ENCODE measurements around the gene CHKA. TPM values are rescaled to one million over a fixed set of nuclear protein-coding genes. Genes with fewer than 3 reads are reported as not detected.

The CHKA gene
- total RNA-seq, 1 donor = 23.1 TPM

DNA sequence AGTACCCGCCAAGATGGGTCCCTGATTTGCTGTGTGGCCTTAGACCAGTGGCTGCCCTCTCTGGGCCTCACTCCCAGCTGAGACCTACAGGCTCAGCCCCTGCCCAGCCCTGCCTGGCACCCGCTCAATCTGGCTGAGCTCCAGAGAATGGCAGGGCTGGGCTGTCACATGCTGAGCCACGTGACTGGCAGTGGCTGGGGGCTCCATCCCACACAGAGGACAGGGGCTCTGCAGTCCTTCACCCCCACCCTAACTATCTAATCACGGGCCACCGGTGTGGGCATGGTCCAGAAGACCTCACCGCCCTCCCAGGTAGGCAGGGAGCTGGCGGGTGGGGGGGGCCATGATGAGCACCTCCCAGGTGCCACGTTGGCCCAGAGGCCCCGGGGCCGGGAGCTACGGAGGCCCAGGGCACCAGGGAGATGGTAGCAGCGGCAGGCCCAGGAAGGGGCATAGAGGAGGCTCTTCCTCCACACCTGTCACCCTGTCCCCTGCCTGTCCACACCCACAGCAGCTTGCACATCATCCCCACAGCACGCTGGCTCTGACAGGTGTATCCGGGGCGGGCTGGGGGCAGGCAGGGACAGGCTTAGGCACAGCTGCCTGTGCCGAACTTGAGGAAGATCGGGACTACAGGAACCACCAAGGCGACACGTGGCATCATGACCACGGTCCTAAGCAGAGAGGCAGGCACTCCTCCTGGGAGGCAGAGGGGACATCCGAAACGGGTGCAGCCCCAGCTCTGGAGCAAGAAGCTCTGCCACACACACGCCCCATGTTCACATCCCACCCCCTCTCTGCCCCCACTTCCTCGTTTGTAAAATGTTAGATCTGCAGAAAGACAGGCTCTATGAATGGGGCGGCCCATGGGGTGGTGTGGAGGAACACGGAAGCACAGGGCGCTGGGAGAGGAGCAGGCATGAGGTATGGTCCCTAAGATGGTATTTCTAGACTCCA, 112.5 kb downstream of the CHKA start:
- Histone ChIP-seq H3K4me1 (ENCODE audit: insufficient read depth, low read length) (peaks cover 82% of the 10 kb centered on the region), H3K27me3 (ENCODE audit: insufficient read depth, low read length) (no peaks in the 10 kb centered on the region), H3K9me3 (ENCODE audit: low read depth, low read length) (no peaks in the 10 kb centered on the region), H3K4me3 (ENCODE audit: low read length) (no peak overlapping the region)

DNA sequence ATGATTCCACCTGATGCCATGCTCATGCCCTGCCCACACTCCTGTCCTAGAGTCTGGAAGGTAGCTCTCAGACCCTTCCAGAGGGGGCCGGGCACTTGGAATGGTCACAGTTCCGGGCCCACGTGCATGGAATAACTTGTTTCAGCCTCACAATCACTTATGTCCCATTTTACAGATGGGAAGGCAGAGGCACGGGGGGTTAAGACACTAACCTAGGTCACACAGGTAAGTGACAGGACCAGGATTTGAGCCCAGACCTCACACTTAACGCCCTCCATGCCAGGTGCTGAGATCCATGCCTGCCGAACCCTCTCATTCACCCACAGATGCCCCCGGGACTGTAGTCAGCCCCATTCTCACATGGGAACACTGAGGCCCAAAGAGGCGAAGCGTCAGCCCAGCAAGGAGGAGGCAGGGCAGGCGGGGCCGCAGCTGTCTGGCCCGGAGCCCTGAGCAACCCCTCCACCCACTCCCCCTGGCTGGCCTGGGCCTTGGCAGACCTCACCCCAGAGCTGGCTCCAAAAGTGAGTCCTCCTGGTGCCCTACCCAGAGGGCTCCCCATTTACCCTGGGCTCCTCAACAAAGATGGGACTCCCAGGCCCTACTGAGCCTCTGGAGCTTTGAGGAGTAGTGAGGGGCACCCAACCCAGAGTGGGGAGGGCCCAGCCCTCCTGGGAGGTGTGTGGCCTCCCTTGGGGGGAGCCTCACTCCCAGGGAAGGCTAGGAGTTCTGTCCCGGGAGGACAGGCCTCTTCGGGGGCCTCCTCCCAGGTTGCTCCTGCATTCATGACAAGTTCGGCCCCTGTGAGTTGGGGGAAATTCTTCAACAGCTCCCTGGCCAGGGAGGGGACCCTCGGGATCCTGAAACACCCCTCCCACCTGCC, 113.4 kb downstream of the CHKA start:
- Histone ChIP-seq H3K27me3 (ENCODE audit: insufficient read depth, low read length) (no peaks in the 10 kb centered on the region), H3K4me3 (ENCODE audit: low read length) (no peak overlapping the region), H3K4me1 (ENCODE audit: insufficient read depth, low read length) (peaks cover 75% of the 10 kb centered on the region), H3K9me3 (ENCODE audit: low read depth, low read length) (no peaks in the 10 kb centered on the region)

DNA sequence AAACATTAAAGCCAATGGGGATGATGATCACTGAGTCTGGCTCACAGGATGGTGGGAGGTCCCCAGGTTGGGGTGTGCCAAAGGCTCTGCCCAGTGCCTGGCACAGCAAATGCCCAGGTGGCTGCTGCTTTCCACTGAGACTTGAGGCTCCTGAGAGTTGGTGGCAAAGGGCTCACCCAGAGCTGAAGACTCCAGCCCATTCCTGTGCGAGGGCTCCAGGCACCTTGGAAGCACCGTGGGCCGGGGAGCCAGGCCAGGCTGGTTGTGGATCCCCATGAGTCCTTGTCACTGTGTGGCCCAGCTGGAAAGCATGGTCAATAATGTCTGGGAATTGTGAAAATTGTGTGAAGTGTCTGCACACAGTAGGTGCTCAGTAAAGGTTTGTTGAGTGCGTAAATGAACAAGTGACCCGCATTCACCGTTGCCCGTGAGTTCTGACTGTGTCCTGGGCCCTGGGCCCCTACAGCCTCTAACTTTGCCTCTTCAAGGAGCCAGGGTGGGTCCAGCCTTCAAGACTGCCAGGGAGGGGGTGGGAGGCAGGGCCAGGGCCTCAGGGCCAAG, 114.5 kb downstream of the CHKA start:
- Histone ChIP-seq H3K9me3 (ENCODE audit: low read depth, low read length) (no peaks in the 10 kb centered on the region), H3K4me1 (ENCODE audit: insufficient read depth, low read length) (peaks cover 75% of the 10 kb centered on the region), H3K27me3 (ENCODE audit: insufficient read depth, low read length) (no peaks in the 10 kb centered on the region), H3K4me3 (ENCODE audit: low read length) (no peak overlapping the region)

DNA sequence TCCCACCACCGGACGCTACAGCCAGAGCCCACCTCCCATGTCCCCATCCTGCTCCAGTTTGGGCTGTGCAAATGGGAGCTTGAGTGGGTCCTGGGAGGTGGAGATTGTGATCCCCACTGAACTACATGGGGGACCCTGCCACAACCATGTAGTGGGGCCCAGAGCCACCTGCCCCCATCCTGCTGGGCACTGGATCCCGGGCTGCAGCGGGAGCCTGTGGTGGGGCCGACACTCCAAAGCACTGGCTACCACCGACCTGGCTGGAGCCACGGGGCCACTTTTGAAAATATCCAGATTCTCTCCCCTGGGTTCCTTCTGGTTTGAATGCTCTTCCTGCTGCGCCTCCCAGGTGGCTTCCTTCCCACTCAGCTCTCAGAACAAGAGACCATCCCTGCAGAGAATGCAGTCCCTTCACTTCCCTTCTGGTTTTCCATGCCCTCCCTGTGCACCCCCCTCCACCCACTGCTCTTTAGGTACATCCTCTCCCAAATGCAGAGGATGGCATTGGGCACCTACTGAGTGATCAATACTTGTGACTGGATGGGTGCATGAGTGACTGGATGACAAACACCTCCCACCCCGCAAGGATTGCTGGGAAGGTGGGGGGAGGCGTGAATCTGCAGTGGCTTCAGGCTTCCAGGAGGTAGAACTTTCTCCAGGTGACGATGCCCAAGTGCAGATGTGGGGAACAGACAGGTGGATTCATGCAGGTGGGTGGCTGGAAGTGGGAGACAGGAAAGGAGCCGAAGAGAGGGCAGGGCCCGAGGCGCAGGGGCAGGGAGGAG, 116.4 kb downstream of the CHKA start:
- no peaks in the 10 kb centered on the region for H3K9me3 ChIP-seq (ENCODE audit: low read depth, low read length)
- peaks cover 69% of the 10 kb centered on the region for H3K4me1 ChIP-seq (ENCODE audit: insufficient read depth, low read length)
- H3K27me3 ChIP-seq (ENCODE audit: insufficient read depth, low read length) = no peaks in the 10 kb centered on the region
- peak overlapping the region; percentile 52 for H3K4me3 ChIP-seq (ENCODE audit: low read length)

DNA sequence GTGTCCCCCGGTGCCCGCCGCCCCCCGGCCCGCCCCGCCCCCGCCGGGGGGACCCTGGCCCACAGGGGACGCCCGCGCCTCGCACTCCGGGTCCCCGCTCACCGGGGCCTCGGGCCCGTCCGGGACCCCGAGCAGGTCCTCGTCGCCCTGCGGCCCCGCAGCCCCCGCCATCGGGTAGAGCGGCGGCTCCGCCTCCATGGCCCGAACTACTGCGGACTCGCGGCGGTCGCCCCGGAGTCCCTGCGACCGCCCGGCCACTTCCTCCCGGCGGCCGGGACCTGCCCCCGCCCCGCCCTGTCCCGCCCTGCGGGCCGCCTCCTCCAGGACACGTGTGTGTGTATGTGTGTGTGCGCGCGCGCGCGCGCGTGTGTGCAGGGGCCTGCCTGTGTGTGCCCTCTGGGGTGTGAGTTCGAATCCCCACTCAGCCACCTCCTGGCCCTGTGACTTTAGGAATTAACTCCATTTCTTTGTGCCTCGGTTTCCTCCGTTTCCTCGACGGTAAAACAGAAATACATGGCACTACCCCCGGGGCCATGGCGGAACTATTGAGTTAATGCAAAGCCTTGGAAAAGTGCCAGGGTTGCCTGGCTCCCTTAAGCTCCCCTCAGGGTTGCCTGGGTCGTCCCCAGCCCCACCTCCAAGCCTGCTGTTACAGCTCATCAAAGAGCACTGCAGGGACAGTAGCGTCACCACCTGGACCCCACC, 117.2 kb downstream of the CHKA start, which contains the start of gene UNC93B1:
Gene UNC93B1 (minus strand): TSS at position 252 of the 705 bp plus-strand sequence. CDS start 54 bp downstream, at position 198.
- no peaks in the 10 kb centered on the region for H3K27me3 ChIP-seq (ENCODE audit: insufficient read depth, low read length)
- peaks cover 69% of the 10 kb centered on the region for H3K4me1 ChIP-seq (ENCODE audit: insufficient read depth, low read length)
- no peaks in the 10 kb centered on the region for H3K9me3 ChIP-seq (ENCODE audit: low read depth, low read length)
- peak within 1 kb of the TSS; percentile 52 for H3K4me3 ChIP-seq (ENCODE audit: low read length)

DNA sequence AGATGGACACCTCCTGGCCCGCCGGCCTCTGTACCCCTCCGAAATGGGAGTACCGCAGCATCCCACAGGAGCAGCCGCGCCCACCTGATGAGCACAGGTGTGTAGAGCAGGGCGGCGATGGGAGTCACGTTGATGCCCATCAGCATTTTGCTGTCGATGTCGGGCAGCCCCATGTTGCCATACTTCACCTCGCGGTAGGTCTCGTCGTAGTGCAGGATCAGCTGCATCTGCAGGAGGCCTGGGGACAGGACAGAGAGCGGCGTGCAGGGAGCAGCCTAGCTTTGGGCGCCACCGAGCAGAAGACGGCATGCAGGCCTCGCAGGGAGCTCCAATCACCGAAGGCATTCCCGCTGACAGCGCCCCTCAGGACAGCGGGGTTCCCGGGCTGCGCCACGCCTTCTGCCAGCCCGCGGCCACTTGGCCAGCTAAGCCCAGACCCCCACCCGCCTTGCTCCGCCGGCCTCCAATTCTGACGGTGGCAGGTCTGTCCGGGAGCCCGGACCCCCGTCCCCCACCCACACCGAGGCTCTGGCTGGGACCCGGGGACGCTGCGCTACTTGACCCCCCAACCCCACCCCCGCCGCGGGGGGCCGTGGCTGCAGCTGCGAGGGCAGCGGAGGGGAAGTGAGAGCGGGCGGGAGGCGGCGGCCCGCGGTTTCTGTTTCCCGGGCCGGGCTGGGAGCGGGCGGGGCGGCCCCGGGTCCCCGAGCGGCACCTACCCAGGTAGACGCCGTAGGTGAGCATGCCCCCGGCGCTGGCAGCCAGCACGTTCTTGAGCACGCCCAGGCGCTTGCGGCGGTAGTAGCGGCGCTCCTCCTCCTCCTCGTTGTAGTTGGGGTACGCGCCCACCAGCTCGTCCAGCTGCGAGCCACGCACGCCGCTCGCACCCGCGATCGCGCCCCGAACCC, 118.0 kb downstream of the CHKA start:
- Histone ChIP-seq H3K27me3 (ENCODE audit: insufficient read depth, low read length) (no peaks in the 10 kb centered on the region), H3K4me1 (ENCODE audit: insufficient read depth, low read length) (peaks cover 69% of the 10 kb centered on the region), H3K4me3 (ENCODE audit: low read length) (peak overlapping the region; percentile 52), H3K9me3 (ENCODE audit: low read depth, low read length) (no peaks in the 10 kb centered on the region)

Other genes with a start within 250 kb of the CHKA start
- 62.7 TPM for gene UNC93B1, start 117.3 kb downstream of the CHKA start, total RNA-seq
- gene ALDH3B1, start 111.1 kb downstream of the CHKA start, total RNA-seq = 19.6 TPM
- 22.1 TPM for gene NDUFS8, start 90.7 kb downstream of the CHKA start, total RNA-seq
- 213 TPM for gene TCIRG1, start 82.4 kb downstream of the CHKA start, total RNA-seq
- gene KMT5B, start 91.9 kb upstream of the CHKA start, total RNA-seq = 20.0 TPM
- gene C11orf24, start 150.6 kb upstream of the CHKA start, total RNA-seq = 4.4 TPM
- 0.42 TPM for gene LRP5, start 191.2 kb upstream of the CHKA start, total RNA-seq

All from mononuclear cell (primary cell).